Right forelimb (tissue), 1 donor: ENCODE data around the gene ZNF557.

Experiments used
- DNase-seq: peaks from one replicate; pipeline ENCODE4 v3.0.0-alpha.2; 2018

ZNF557 gene

GRCh38 chr19:7130043-7130442 is 60.5 kb downstream of the ZNF557 start:
- DNase-seq, result no peak

GRCh38 chr19:7132054-7132453 is 62.6 kb downstream of the ZNF557 start:
- DNase-seq, result no peak

GRCh38 chr19:7137120-7137519 is 67.6 kb downstream of the ZNF557 start:
- DNase-seq, result no peak
